ENCODE data around the gene DOLPP1. TPM values are rescaled to one million over a fixed set of nuclear protein-coding genes. Genes with fewer than 3 reads are reported as not detected.

DOLPP1 gene
- total RNA-seq, 6 experiments from 2014 or later, result 13.9 to 20.8 (median 15.6) TPM

DNA sequence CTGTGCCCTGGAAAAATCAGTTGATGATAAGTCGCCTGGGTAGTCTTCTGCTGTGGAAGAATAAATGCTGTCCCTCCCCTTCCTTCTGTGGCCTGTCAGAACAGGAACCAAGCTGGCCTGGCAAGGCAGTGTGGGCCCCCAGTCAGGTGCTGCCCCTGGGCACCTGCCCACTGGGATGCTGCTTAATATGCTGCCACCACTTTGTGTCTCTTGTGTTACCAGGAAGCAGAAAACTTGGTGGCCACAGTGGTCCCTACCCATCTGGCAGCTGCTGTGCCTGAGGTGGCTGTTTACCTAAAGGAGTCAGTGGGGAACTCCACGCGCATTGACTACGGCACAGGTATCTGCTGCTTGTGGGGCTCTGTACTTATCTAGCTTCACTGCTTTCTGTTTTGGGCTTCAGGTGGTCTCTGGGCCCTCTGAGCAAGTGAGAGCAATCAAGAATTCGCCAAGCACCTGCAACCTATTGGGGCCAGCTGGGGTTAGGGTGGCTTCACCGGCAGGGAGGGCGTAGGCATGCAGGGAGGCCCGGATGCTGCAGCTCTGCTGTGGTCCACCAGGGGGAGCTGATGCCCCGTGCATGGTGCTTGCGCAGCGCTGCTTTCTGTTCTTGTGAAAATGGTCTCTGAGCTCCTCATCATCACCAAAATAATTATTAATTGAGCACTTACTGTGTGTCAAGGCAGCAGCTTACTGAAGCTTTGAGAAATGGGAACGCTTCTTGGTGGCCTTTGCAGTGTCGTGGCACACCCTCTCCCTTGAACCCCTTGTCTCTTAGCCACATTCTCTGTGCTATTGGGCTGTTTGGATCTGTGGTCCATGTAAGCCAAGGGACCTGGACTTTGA is 50.6 kb downstream of the DOLPP1 start:
- DNase-seq, result peak; percentile 50
- peak; percentile 99 for TF ChIP-seq CTCF (IDR thresholded peaks at IDR 0.05)
- Mint-ChIP-seq H3K9me3 (no peaks in the 10 kb centered on the region), H3K4me1 (ENCODE audit: low read depth) (peaks cover 6% of the 10 kb centered on the region; the same call in 1 of the 2 replicates), H3K36me3 (ENCODE audit: low read depth) (peaks cover 20% of the 10 kb centered on the region; the same call in 1 of the 2 replicates), H3K27me3 (ENCODE audit: insufficient read depth) (no peaks in the 10 kb centered on the region), H3K27ac (no peak overlapping the region; the same call in 1 of the 2 replicates), H3K4me3 (no peak overlapping the region)

- no peak overlapping the region for H3K4me3 Mint-ChIP-seq
- H3K36me3 Mint-ChIP-seq (ENCODE audit: low read depth), result peaks cover 18% of the 10 kb centered on the region; the same call in 1 of the 2 replicates
- no peaks in the 10 kb centered on the region for H3K9me3 Mint-ChIP-seq
- peaks cover 15% of the 10 kb centered on the region for H3K4me1 Mint-ChIP-seq (ENCODE audit: low read depth)
- no peaks in the 10 kb centered on the region for H3K27me3 Mint-ChIP-seq (ENCODE audit: insufficient read depth)
- DNase-seq, result no peak
- H3K27ac Mint-ChIP-seq, result no peak overlapping the region
- TF ChIP-seq CTCF (IDR thresholded peaks at IDR 0.05), result peak; percentile 16; the same call in 1 of the 2 replicates
These were observed 52.2 kb downstream of the DOLPP1 start for GRCh38 chr9:129133082-129133481.

DNA sequence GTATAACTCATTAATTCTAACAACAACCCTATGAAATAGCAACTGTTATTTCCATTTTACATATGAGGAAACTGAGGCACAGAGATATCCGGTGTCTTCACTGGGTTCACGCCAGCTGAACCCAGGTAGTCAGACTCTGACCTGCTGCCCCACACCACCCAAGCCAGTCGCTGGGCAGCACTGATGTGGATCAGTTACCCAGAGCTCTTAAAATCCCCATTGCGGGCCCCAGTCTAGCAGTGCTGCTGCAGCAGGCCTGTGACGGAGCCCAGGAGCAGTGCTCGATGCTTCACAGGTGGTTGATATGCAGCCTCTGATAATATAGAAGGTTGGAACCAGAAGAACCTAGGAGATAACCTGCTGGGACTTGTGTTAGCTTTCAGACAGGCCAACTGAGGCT is 54.6 kb downstream of the DOLPP1 start:
- H3K4me3 Mint-ChIP-seq, result no peak overlapping the region
- TF ChIP-seq CTCF (IDR thresholded peaks at IDR 0.05), result no peak
- peaks cover 13% of the 10 kb centered on the region; the same call in 1 of the 2 replicates for H3K36me3 Mint-ChIP-seq (ENCODE audit: low read depth)
- DNase-seq, result no peak
- peaks cover 39% of the 10 kb centered on the region for H3K4me1 Mint-ChIP-seq (ENCODE audit: low read depth)
- no peak overlapping the region for H3K27ac Mint-ChIP-seq
- no peaks in the 10 kb centered on the region for H3K27me3 Mint-ChIP-seq (ENCODE audit: insufficient read depth)
- no peaks in the 10 kb centered on the region for H3K9me3 Mint-ChIP-seq

DNA sequence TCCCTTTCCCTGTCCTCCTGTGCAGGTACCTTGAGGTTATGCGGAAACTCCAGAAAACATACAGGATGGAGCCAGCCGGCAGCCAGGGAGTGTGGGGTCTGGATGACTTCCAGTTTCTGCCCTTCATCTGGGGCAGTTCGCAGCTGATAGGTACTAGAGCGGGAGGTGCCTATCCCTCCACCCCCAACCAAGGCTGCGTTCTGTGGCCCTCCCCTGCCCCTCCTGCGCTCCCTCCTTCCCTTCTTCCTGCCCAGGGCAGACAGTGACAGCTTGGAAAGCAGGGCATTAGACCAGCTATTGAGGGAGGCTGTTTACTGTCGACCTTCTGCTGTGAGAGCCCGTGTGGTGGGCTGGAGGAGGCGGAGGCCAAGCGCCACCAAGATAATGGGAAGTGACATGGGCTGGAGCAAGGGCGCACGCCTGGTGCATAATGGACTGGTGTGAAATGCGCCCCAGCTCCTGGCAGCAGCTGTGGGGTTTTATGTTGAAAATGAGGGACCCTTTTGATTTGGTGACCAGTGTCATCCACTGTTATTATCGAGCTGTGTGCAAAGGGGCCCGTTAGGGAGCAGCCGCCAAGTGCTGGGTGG is 55.6 kb downstream of the DOLPP1 start:
- TF ChIP-seq CTCF (IDR thresholded peaks at IDR 0.05), result no peak
- DNase-seq, result no peak
- Mint-ChIP-seq H3K27me3 (ENCODE audit: insufficient read depth) (no peaks in the 10 kb centered on the region; the same call in 1 of the 2 replicates), H3K9me3 (no peaks in the 10 kb centered on the region), H3K27ac (no peak overlapping the region), H3K4me3 (no peak overlapping the region), H3K36me3 (ENCODE audit: low read depth) (peaks cover 5% of the 10 kb centered on the region; the same call in 1 of the 2 replicates), H3K4me1 (ENCODE audit: low read depth) (peaks cover 49% of the 10 kb centered on the region)

GRCh38 chr9:129137292-129138143 is 56.6 kb downstream of the DOLPP1 start:
- no peaks in the 10 kb centered on the region; the same call in 1 of the 2 replicates for H3K27me3 Mint-ChIP-seq (ENCODE audit: insufficient read depth)
- DNase-seq, result no peak
- no peak overlapping the region for H3K4me3 Mint-ChIP-seq
- H3K27ac Mint-ChIP-seq, result peak overlapping the region; percentile 97
- H3K4me1 Mint-ChIP-seq (ENCODE audit: low read depth), result peaks cover 54% of the 10 kb centered on the region
- no peak; the same call in 1 of the 2 replicates for TF ChIP-seq CTCF (IDR thresholded peaks at IDR 0.05)
- H3K36me3 Mint-ChIP-seq (ENCODE audit: low read depth), result peaks cover 5% of the 10 kb centered on the region; the same call in 1 of the 2 replicates
- no peaks in the 10 kb centered on the region for H3K9me3 Mint-ChIP-seq

All from HFFc6 (cell line).